Duodenal mucosa (tissue), 2 donors: ENCODE results near the gene FBXO44.

Source experiments
- H3K27ac ChIP-seq: one replicate; pipeline ENCODE4 v1.7.0; 2013; ENCODE audit warnings: low read depth, low read length
- H3K27me3 ChIP-seq, 2 donors: one replicate each; pipeline ENCODE4 v1.7.0; 2013; ENCODE audit warnings: low read length in 2 of 2, control low read depth in 1 of 2; ENCODE audit not compliant: insufficient read depth in 2 of 2, control insufficient read depth in 1 of 2
- H3K36me3 ChIP-seq, 2 donors: one replicate each; pipeline ENCODE4 v1.7.0; 2013; ENCODE audit warnings: low read length in 2 of 2, control low read depth in 1 of 2; ENCODE audit not compliant: insufficient read depth in 2 of 2, control insufficient read depth in 1 of 2
- H3K4me1 ChIP-seq, 2 donors: one replicate each; pipeline ENCODE4 v1.7.0; 2013; ENCODE audit warnings: low read length in 2 of 2, control low read depth in 1 of 2; ENCODE audit not compliant: insufficient read depth in 2 of 2, control insufficient read depth in 1 of 2
- H3K4me3 ChIP-seq, 2 donors: one replicate each; pipeline ENCODE4 v1.7.0; 2013; ENCODE audit warnings: low read length in 2 of 2, low read depth in 1 of 2
- H3K9ac ChIP-seq, 2 donors: one replicate each; pipeline ENCODE4 v1.7.0; 2013; ENCODE audit warnings: low read length in 2 of 2, low read depth in 1 of 2
- H3K9me3 ChIP-seq, 2 donors: one replicate each; pipeline ENCODE4 v1.7.0; 2013; ENCODE audit warnings: low read length in 2 of 2, control low read depth in 1 of 2; ENCODE audit not compliant: control insufficient read depth in 1 of 2

Gene FBXO44

GRCh38 chr1:11695861-11696260 is 41.2 kb downstream of the FBXO44 start:
- no peak overlapping the region for H3K27ac ChIP-seq
- no peak overlapping the region for H3K9ac ChIP-seq
- no peaks in the 10 kb centered on the region for H3K9me3 ChIP-seq
- peaks cover 33 to 40% of the 10 kb centered on the region in 2 donors for H3K27me3 ChIP-seq
- no peak overlapping the region for H3K4me3 ChIP-seq
- H3K4me1 ChIP-seq, result no peaks in the 10 kb centered on the region
- no peaks in the 10 kb centered on the region for H3K36me3 ChIP-seq

- H3K27ac ChIP-seq, result no peak overlapping the region
- H3K4me1 ChIP-seq, result no peaks in the 10 kb centered on the region
- H3K27me3 ChIP-seq, result peaks cover 37 to 41% of the 10 kb centered on the region in 2 donors
- no peak overlapping the region for H3K9ac ChIP-seq
- H3K4me3 ChIP-seq, result no peak overlapping the region
- H3K36me3 ChIP-seq, result no peaks in the 10 kb centered on the region
- no peaks in the 10 kb centered on the region for H3K9me3 ChIP-seq
Measured at GRCh38 chr1:11697188-11697892, 42.7 kb downstream of the FBXO44 start.

GRCh38 chr1:11697893-11698210 is 43.2 kb downstream of the FBXO44 start:
- Histone ChIP-seq H3K9me3 (no peaks in the 10 kb centered on the region), H3K27ac (no peak overlapping the region), H3K9ac (no peak overlapping the region), H3K4me3 (no peak overlapping the region), H3K36me3 (no peaks in the 10 kb centered on the region), H3K4me1 (no peaks in the 10 kb centered on the region), H3K27me3 (peaks cover 33 to 37% of the 10 kb centered on the region in 2 donors)

GRCh38 chr1:11700601-11701467 is 46.2 kb downstream of the FBXO44 start:
- no peak overlapping the region for H3K4me3 ChIP-seq
- peaks cover 19 to 25% of the 10 kb centered on the region in 2 donors for H3K27me3 ChIP-seq
- H3K9ac ChIP-seq, result no peak overlapping the region
- H3K4me1 ChIP-seq, result no peaks in the 10 kb centered on the region
- no peak overlapping the region for H3K27ac ChIP-seq
- H3K9me3 ChIP-seq, result no peaks in the 10 kb centered on the region
- no peaks in the 10 kb centered on the region for H3K36me3 ChIP-seq

- Histone ChIP-seq H3K27me3 (peaks cover 19 to 25% of the 10 kb centered on the region in 2 donors), H3K4me3 (no peak overlapping the region), H3K9ac (no peak overlapping the region), H3K27ac (no peak overlapping the region), H3K36me3 (no peaks in the 10 kb centered on the region), H3K9me3 (no peaks in the 10 kb centered on the region), H3K4me1 (no peaks in the 10 kb centered on the region)
Measured at GRCh38 chr1:11701551-11701961, 46.9 kb downstream of the FBXO44 start.

- Histone ChIP-seq H3K4me1 (no peaks in the 10 kb centered on the region), H3K27ac (no peak overlapping the region), H3K27me3 (peaks cover 19 to 25% of the 10 kb centered on the region in 2 donors), H3K36me3 (no peaks in the 10 kb centered on the region), H3K4me3 (no peak overlapping the region), H3K9me3 (no peaks in the 10 kb centered on the region), H3K9ac (no peak overlapping the region)
Measured at GRCh38 chr1:11701981-11702803, 47.5 kb downstream of the FBXO44 start.

GRCh38 chr1:11703357-11704193 is 48.9 kb downstream of the FBXO44 start:
- no peaks in the 10 kb centered on the region for H3K9me3 ChIP-seq
- no peak overlapping the region for H3K4me3 ChIP-seq
- no peak overlapping the region for H3K27ac ChIP-seq
- no peaks in the 10 kb centered on the region for H3K36me3 ChIP-seq
- no peak overlapping the region for H3K9ac ChIP-seq
- peaks cover 0 to 4% of the 10 kb centered on the region in 2 donors for H3K4me1 ChIP-seq
- H3K27me3 ChIP-seq, result peaks cover 14 to 25% of the 10 kb centered on the region in 2 donors

GRCh38 chr1:11704194-11704529 is 49.5 kb downstream of the FBXO44 start:
- H3K9me3 ChIP-seq, result no peaks in the 10 kb centered on the region
- no peak overlapping the region for H3K9ac ChIP-seq
- peaks cover 0 to 4% of the 10 kb centered on the region in 2 donors for H3K4me1 ChIP-seq
- no peak overlapping the region for H3K4me3 ChIP-seq
- H3K27me3 ChIP-seq, result peaks cover 14 to 25% of the 10 kb centered on the region in 2 donors
- H3K27ac ChIP-seq, result no peak overlapping the region
- no peaks in the 10 kb centered on the region for H3K36me3 ChIP-seq

- peaks cover 14 to 25% of the 10 kb centered on the region in 2 donors for H3K27me3 ChIP-seq
- H3K27ac ChIP-seq, result no peak overlapping the region
- no peak overlapping the region for H3K9ac ChIP-seq
- no peak overlapping the region for H3K4me3 ChIP-seq
- H3K4me1 ChIP-seq, result peaks cover 0 to 4% of the 10 kb centered on the region in 2 donors
- H3K9me3 ChIP-seq, result no peaks in the 10 kb centered on the region
- no peaks in the 10 kb centered on the region for H3K36me3 ChIP-seq
Measured at GRCh38 chr1:11704691-11705475, 50.2 kb downstream of the FBXO44 start.
